GM10266 (cell line): Measurements from ENCODE around the gene PARVA.

ENCODE experiments used
- DNase-seq: peaks from one replicate; pipeline ENCODE4 v3.0.0; 2012; ENCODE audit errors: extremely low spot score
- CTCF ChIP-seq: IDR thresholded peaks from 2 replicates; pipeline ENCODE4 v1.5.1; 2012; ENCODE audit warnings: mild to moderate bottlenecking, low read depth; ENCODE audit not compliant: control insufficient read depth, insufficient read depth; ENCODE audit errors: missing control alignments

The PARVA gene

DNA sequence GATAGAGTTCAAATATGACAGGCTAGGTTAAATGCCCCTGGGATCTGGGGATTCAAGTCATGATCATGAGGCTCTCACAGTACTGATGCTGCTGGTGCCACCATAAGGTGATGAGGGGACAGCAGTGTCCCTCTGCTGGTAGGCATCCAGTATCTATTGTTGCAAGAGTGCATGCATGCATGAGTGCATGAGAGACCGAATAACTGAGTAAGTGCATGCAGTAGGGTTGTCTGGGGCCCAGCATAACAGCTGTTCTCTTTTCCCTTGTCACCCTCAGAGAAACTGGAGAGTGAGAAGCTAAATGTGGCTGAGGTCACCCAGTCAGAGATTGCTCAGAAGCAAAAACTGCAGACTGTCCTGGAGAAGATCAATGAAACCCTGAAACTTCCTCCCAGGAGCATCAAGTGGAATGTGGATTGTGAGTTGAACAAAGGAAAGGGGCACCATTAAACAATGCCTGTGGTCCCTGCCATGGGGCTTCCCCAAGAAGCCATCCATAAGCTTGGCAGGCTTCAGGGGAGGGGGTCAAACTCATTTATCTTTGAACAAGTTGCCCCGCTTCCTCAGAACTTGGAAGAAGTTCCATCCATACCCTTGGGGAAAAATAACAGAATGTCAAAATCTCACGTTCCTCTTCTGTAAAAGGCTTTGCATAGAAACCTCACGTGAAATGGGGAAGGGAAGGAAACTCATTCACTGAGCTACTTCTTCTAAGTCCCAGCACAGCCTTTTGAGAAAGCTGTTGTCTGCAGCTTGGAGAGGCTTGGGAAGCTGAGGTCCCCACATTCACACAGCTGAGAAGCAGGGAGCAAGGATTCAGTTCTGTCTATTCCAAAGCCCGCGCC is 119.0 kb downstream of the PARVA start:
- DNase-seq = no peak
- TF ChIP-seq CTCF = no peak

- no peak for DNase-seq
- TF ChIP-seq CTCF = no peak
Measured at GRCh38 chr11:12497431-12497830, 120.1 kb downstream of the PARVA start.

DNA sequence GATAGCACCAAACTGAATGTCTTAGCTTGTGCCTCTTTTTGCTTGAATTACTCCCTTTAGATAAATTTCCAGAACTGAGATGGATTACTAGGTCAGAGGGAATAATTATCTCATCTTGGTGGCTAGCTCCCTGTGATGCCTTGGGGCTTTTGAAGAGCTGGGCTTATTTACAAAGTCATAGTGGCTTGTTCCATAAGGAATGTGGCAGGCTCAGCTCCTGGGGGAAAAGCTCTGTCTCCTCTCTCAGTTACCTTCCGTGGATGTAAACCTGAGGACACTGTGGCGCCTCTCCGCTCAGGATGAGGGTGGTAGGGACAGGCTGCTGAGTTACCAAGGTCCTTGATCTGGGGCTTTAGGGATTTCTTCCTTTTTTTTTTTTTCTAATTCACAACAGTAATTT is 121.7 kb downstream of the PARVA start:
- no peak for TF ChIP-seq CTCF
- no peak for DNase-seq

DNA sequence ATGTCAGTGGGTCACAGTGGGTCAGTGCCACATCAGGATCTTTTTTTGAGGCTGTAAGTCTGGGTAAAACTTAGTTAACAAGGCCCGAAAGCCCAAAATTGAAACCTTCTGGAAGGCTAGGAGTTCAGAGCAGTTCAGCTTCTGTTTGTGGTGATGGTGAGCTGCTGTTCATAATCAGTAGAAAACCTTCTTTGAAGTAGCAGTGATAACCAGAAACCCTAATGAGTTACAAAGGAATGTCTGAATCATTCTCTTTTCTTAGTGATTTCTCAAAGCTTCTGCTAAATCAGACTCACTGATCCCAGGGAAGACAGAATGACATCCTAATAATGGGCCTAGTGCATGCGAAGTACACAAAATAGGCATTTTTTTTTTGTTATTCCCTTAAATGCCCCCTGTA is 124.7 kb downstream of the PARVA start:
- DNase-seq = no peak
- no peak for TF ChIP-seq CTCF

DNA sequence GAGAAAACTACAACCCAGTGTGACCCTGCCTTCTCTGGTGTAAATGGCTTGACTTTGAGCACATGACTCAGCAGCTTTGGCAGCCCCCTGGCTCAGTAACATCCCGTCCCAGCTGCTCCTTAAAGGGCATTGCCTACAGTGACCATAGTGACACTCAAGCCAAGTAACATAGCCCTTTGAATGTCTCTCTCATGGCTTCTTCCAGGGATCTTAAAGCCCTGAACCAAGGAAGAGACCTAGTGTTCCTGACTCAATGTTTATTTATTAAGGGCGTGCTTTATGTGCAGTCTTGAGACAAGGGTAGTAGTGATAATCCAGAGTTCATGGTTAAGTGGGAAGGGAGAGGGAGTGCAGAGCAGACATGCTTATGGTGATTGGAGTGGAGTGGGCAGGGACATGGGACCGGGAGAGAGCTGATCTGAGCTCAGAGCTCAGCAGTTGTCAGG is 125.7 kb downstream of the PARVA start:
- DNase-seq = no peak
- TF ChIP-seq CTCF = no peak

DNA sequence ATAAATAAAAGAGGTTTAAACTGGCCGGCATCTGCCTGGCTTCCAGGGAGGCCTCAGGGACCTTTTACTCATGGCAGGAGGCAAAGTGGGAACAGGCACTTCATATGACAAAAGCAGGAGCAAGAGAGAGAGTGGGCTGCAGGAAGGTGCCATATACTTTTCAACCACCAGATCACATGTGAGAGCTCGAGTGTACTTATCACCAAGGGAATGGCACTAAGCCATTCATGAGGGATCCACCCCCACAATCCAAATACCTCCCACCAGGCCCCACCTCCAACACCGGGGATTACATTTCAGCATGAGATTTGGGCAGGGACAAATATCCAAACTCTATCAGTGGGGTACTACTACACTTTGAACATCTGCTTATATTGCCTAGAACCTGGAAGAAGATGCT is 126.5 kb downstream of the PARVA start:
- no peak for TF ChIP-seq CTCF
- DNase-seq = no peak

DNA sequence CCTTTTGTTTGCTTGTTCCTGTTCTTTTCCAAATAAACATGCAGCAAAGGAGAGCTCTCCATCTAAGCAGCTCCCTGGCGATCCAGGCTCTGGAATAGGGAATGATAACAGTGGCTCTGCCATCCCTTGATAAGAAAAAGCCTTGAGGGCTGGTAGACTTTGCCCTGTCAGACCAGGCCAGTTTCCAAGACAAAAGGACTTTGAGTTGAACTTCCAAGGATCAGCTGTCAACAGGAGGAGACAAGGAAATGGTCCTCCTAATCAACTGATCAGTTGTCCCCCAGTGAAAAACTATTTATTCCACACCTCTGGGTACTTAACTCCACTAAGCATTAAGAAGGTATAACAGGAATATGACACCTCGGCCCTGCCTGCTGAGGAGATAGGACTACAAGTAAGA is 127.8 kb downstream of the PARVA start:
- no peak for TF ChIP-seq CTCF
- no peak for DNase-seq
